HepG2 (cell line): ENCODE data around the gene VPS13C. TPM values are rescaled to one million over a fixed set of nuclear protein-coding genes. Genes with fewer than 3 reads are reported as not detected.

ENCODE experiments used
- BRCA1 ChIP-seq: sonication (generic); formaldehyde crosslinking; IDR thresholded peaks from 2 replicates; pipeline ENCODE4 v1.4.0; 2020; ENCODE audit warnings: missing genetic modification reagents
- DMAP1 ChIP-seq: IDR thresholded peaks from 2 replicates; pipeline ENCODE4 v1.6.1; 2016
- EEA1 ChIP-seq: sonication (generic); formaldehyde crosslinking; IDR thresholded peaks from 2 replicates; pipeline ENCODE4 v1.5.1; 2020; ENCODE audit warnings: mild to moderate bottlenecking, missing genetic modification reagents, borderline replicate concordance
- FOSL2 ChIP-seq: sonication (generic); formaldehyde crosslinking; IDR thresholded peaks from 2 replicates; pipeline ENCODE4 v1.4.0; 2020; ENCODE audit warnings: missing genetic modification reagents
- FOXA1 ChIP-seq, 2 experiments: fragments of 450-650 bp in 1 of 2; sonication (generic) in 1 of 2; formaldehyde crosslinking in 1 of 2; IDR thresholded peaks; 2 replicates each; pipeline versions ENCODE4 v1.4.0 to v1.6.1; 2016 to 2020; ENCODE audit warnings: missing genetic modification reagents in 1 of 2
- GMEB1 ChIP-seq: sonication (generic); formaldehyde crosslinking; IDR thresholded peaks from 2 replicates; pipeline ENCODE4 v1.5.1; 2020; ENCODE audit warnings: missing genetic modification reagents, mild to moderate bottlenecking, borderline replicate concordance
- HCFC1 ChIP-seq: fragments of 150-350 bp; IDR thresholded peaks from 2 replicates; pipeline ENCODE4 v1.6.1; 2014; ENCODE audit warnings: low read depth, low read length
- HNRNPL ChIP-seq: fragments of 200-400 bp; formaldehyde crosslinking; IDR thresholded peaks from 2 replicates; pipeline ENCODE4 v1.6.1; 2017; ENCODE audit warnings: mild to moderate bottlenecking, low read depth, low read length
- IRF2 ChIP-seq: IDR thresholded peaks from 2 replicates; pipeline ENCODE4 v1.6.1; 2018; ENCODE audit warnings: missing genetic modification reagents, missing compliant biosample characterization
- MBNL3 ChIP-seq: fragments of 250-450 bp; sonication (Bioruptor Pico); conservative IDR thresholded peaks from 2 replicates; pipeline ENCODE4 v1.8.0; 2022; ENCODE audit warnings: mild to moderate bottlenecking, inconsistent platforms
- MIXL1 ChIP-seq: IDR thresholded peaks from 2 replicates; pipeline ENCODE4 v1.6.1; 2016
- NAIF1 ChIP-seq: sonication (generic); formaldehyde crosslinking; IDR thresholded peaks from 2 replicates; pipeline ENCODE4 v1.5.0; 2020; ENCODE audit warnings: mild to moderate bottlenecking, missing genetic modification reagents, borderline replicate concordance
- NFRKB ChIP-seq: fragments of 450-650 bp; IDR thresholded peaks from 2 replicates; pipeline ENCODE4 v1.6.1; 2017
- PHF21A ChIP-seq: sonication (generic); formaldehyde crosslinking; IDR thresholded peaks from 2 replicates; pipeline ENCODE4 v1.5.0; 2020; ENCODE audit warnings: mild to moderate bottlenecking, missing genetic modification reagents
- SAFB2 ChIP-seq: sonication (generic); formaldehyde crosslinking; IDR thresholded peaks from 2 replicates; pipeline ENCODE4 v1.5.1; 2020; ENCODE audit warnings: missing genetic modification reagents, low read depth, mild to moderate bottlenecking, borderline replicate concordance
- SMAD1 ChIP-seq: sonication (generic); formaldehyde crosslinking; IDR thresholded peaks from 2 replicates; pipeline ENCODE4 v1.4.0; 2020; ENCODE audit warnings: missing genetic modification reagents, low read depth, mild to moderate bottlenecking, borderline replicate concordance
- SSRP1 ChIP-seq: IDR thresholded peaks from 2 replicates; pipeline ENCODE4 v1.6.1; 2016; ENCODE audit warnings: control low read depth
- ZKSCAN1 ChIP-seq: fragments of 150-350 bp; IDR thresholded peaks from 2 replicates; pipeline ENCODE4 v1.6.1; 2014; ENCODE audit warnings: low read length
- ZNF256 ChIP-seq: sonication (generic); formaldehyde crosslinking; conservative IDR thresholded peaks from 2 replicates; pipeline ENCODE4 v1.4.0; 2020; ENCODE audit warnings: missing genetic modification reagents
- ZNF30 ChIP-seq: sonication (generic); formaldehyde crosslinking; IDR thresholded peaks from 2 replicates; pipeline ENCODE4 v1.5.0; 2020; ENCODE audit warnings: mild to moderate bottlenecking, missing genetic modification reagents
- ZNF329 ChIP-seq: sonication (generic); formaldehyde crosslinking; IDR thresholded peaks from 2 replicates; pipeline ENCODE4 v1.9.0; 2021; ENCODE audit warnings: low read depth, mild to moderate bottlenecking, missing genetic modification reagents
- ZNF331 ChIP-seq: sonication (generic); formaldehyde crosslinking; IDR thresholded peaks from 2 replicates; pipeline ENCODE4 v1.4.0; 2020; ENCODE audit warnings: missing genetic modification reagents
- ZNF503 ChIP-seq: sonication (generic); formaldehyde crosslinking; IDR thresholded peaks from 2 replicates; pipeline ENCODE4 v1.4.0; 2020; ENCODE audit warnings: missing genetic modification reagents
- ZNF562 ChIP-seq: sonication (generic); formaldehyde crosslinking; IDR thresholded peaks from 2 replicates; pipeline ENCODE4 v1.8.0; 2022; ENCODE audit warnings: missing genetic modification reagents, borderline replicate concordance
- ZNF614 ChIP-seq: IDR thresholded peaks from 2 replicates; pipeline ENCODE4 v1.6.1; 2018; ENCODE audit warnings: missing biosample characterization, missing genetic modification reagents, inconsistent platforms, borderline replicate concordance
- ZNF772 ChIP-seq: sonication (generic); formaldehyde crosslinking; IDR thresholded peaks from 2 replicates; pipeline ENCODE4 v1.5.0; 2020; ENCODE audit warnings: mild to moderate bottlenecking, missing genetic modification reagents
- ZNF782 ChIP-seq: sonication (generic); formaldehyde crosslinking; IDR thresholded peaks from 2 replicates; pipeline ENCODE4 v1.4.0; 2020; ENCODE audit warnings: missing genetic modification reagents, mild to moderate bottlenecking, borderline replicate concordance
- ZSCAN31 ChIP-seq: sonication (generic); formaldehyde crosslinking; IDR thresholded peaks from 2 replicates; pipeline ENCODE4 v1.5.0; 2020; ENCODE audit warnings: low read depth, mild to moderate bottlenecking, missing genetic modification reagents
- polyA plus RNA-seq, 8 experiments: library from polyadenylated mRNA; depleted of rRNA in 3 of 8; stranded (reverse) in 7 of 8; unstranded in 1 of 8; fragments of >200 nt; fragmentation: Illumina TruSeq in 4 of 8; extraction: Trizol in 4 of 8; gene quantifications; 2 replicates each; pipeline versions ENCODE4 v1.2.1 to v1.2.3, GENCODE V29; 2011 to 2016; ENCODE audit warnings: low read depth in 4 of 8, missing spikeins in 1 of 8, mixed read lengths in 1 of 8; ENCODE audit not compliant: insufficient read depth in 1 of 8
- total RNA-seq, 5 experiments: library from RNA; depleted of rRNA; stranded (reverse); fragments of >200 nt; fragmentation: Illumina TruSeq; extraction: Trizol; gene quantifications; 2 replicates each; pipeline ENCODE4 v1.2.3, GENCODE V29; 2016; ENCODE audit warnings: low read depth in 1 of 5

VPS13C gene
- total and polyA plus RNA-seq, 2 of the 13 experiments (the other 11 are each of a cell fraction or from before 2014, with no cell fraction given), result 10.9 to 26.8 TPM

- TF ChIP-seq ZNF503 (CRISPR knock-in tag) (no peak), HNRNPL (0 out of 2 replicates have a peak, but pooled peaks have one; percentile 56), HCFC1 (no peak), ZNF329 (CRISPR knock-in tag) (no peak), EEA1 (no peak), ZNF30 (no peak), BRCA1 (CRISPR knock-in tag) (no peak), ZNF256 (CRISPR knock-in tag) (no peak), ZNF562 (CRISPR knock-in tag) (no peak), ZNF782 (CRISPR knock-in tag) (0 out of 2 replicates have a peak, but pooled peaks have one; percentile 30), ZSCAN31 (CRISPR knock-in tag) (0 out of 2 replicates have a peak, but pooled peaks have one; percentile 32), ZNF331 (CRISPR knock-in tag) (peak; percentile 59; the same call in 1 of the 2 replicates), FOXA1 (IDR thresholded peaks at IDR 0.05) (no peak), FOXA1 (CRISPR knock-in tag; IDR thresholded peaks at IDR 0.05) (no peak), GMEB1 (CRISPR knock-in tag) (no peak), SAFB2 (CRISPR knock-in tag) (no peak), ZNF614 (CRISPR knock-in tag) (peak; percentile 30; the same call in 1 of the 2 replicates), DMAP1 (peak; percentile 72), SMAD1 (no peak), MIXL1 (CRISPR knock-in tag) (no peak), SSRP1 (no peak), MBNL3 (no peak), ZKSCAN1 (no peak), PHF21A (CRISPR knock-in tag) (peak; percentile 88; the same call in 1 of the 2 replicates), ZNF772 (CRISPR knock-in tag) (no peak), NAIF1 (no peak), FOSL2 (CRISPR knock-in tag) (0 out of 2 replicates have a peak, but pooled peaks have one; percentile 27), IRF2 (CRISPR knock-in tag) (0 out of 2 replicates have a peak, but pooled peaks have one; percentile 53), NFRKB (no peak)
Measured at GRCh38 chr15:62066663-62067447, 6.6 kb upstream of the VPS13C start, which contains the start of gene C2CD4A (continued).
